K562 (cell line): Measurements from ENCODE around the gene ST6GALNAC3. TPM values are rescaled to one million over a fixed set of nuclear protein-coding genes. Genes with fewer than 3 reads are reported as not detected.

Experiments
- ATAC-seq: fragments of 200-7000 bp; cut with Tn5 transposase; 3 replicates; pipeline ENCODE4 v1.9.1; 2020; ENCODE audit warnings: moderate library complexity
- BruUV-seq: library from RNA; stranded (reverse); fragments of 400-500 nt; replicated peaks from 2 replicates; lab custom pipeline; 2021; lab: Mats Ljungman, UMichigan
- CTCF ChIA-PET: fragments of 300-600 bp; formaldehyde crosslinking; extraction: SDS; loops from one replicate; lab custom pipeline; 2021; ENCODE audit warnings: low intra/inter-chr PET ratio; lab: Yijun Ruan, JAX
- POLR2A ChIA-PET: fragments of 300-600, 350-650 bp; sonication (Branson Sonifier 250); formaldehyde crosslinking; extraction: SDS; loops from one replicate; lab custom pipeline; 2021; ENCODE audit warnings: antibody characterized with exemption, inconsistent platforms; lab: Yijun Ruan, JAX
- DNase-seq, 4 experiments: peaks; one replicate each; pipeline versions ENCODE4 v3.0.0 to v3.0.0-alpha.2; 2011 to 2018; ENCODE audit warnings: low spot score in 3 of 4, mixed read lengths in 3 of 4; ENCODE audit errors: extremely low read depth in 1 of 4
- FAIRE-seq: peaks from 2 replicates; lab custom pipeline; 2011; peaks lifted over from hg19 to GRCh38; lab: Jason Lieb, UNC
- H2AFZ ChIP-seq: 2 replicates; pipeline ENCODE4 v1.6.0; 2011; ENCODE audit warnings: low read depth, low read length, control low read depth, inconsistent platforms
- H3K27ac ChIP-seq: fragments of 200-600 bp; 3 replicates; pipeline ENCODE4 v1.8.0; 2011; ENCODE audit warnings: low read depth, mild to moderate bottlenecking, control low read depth, inconsistent platforms, low read length, moderate library complexity, mixed read lengths; ENCODE audit errors: extremely low read depth
- H3K27me3 ChIP-seq, 2 experiments: fragments of 300-600 bp in 1 of 2; 2 replicates in 1 of 2; 3 replicates in 1 of 2; pipeline versions ENCODE4 v1.6.0 to v1.8.0; 2011; ENCODE audit warnings: inconsistent platforms in 2 of 2, low read length in 2 of 2, mild to moderate bottlenecking in 1 of 2, mixed read lengths in 1 of 2, moderate library complexity in 1 of 2; ENCODE audit not compliant: control insufficient read depth in 2 of 2, insufficient read depth in 2 of 2
- H3K36me3 ChIP-seq: fragments of 300-600 bp; 3 replicates; pipeline ENCODE4 v1.8.0; 2011; ENCODE audit warnings: mild to moderate bottlenecking, low read length, inconsistent platforms; ENCODE audit not compliant: control insufficient read depth, insufficient read depth
- H3K4me1 ChIP-seq, 2 experiments: fragments of 200-600 bp in 1 of 2; replicated peaks in 1 of 2; 2 replicates in 1 of 2; 3 replicates in 1 of 2; pipeline versions ENCODE4 v1.5.1 to v1.8.0; 2011; ENCODE audit warnings: inconsistent platforms in 2 of 2, low read length in 2 of 2, mild to moderate bottlenecking in 1 of 2, mixed read lengths in 1 of 2, moderate library complexity in 1 of 2; ENCODE audit not compliant: control insufficient read depth in 2 of 2, insufficient read depth in 2 of 2
- H3K4me2 ChIP-seq: 2 replicates; pipeline ENCODE4 v1.6.1; 2011; ENCODE audit warnings: low read length, control low read depth, inconsistent platforms, mixed read lengths; ENCODE audit not compliant: insufficient read depth
- H3K4me3 ChIP-seq: fragments of 200-600 bp; sonication (generic), shearing (Covaris generic); 2 replicates; pipeline ENCODE4 v1.5.1; 2016; ENCODE audit warnings: control low read depth, inconsistent platforms
- H3K79me2 ChIP-seq: fragments of 200-600 bp; 3 replicates; pipeline ENCODE4 v1.8.0; 2011; ENCODE audit warnings: low read length, inconsistent platforms; ENCODE audit not compliant: control insufficient read depth, insufficient read depth
- H3K9ac ChIP-seq, 2 experiments: 2 replicates each; pipeline versions ENCODE4 v1.6.0 to v1.6.1; 2011; ENCODE audit warnings: low read depth in 2 of 2, low read length in 2 of 2, control low read depth in 1 of 2, inconsistent platforms in 1 of 2, mild to moderate bottlenecking in 1 of 2, mixed read lengths in 1 of 2; ENCODE audit not compliant: insufficient read depth in 1 of 2
- H3K9me1 ChIP-seq: one replicate; pipeline ENCODE4 v1.6.0; 2011; ENCODE audit warnings: inconsistent platforms, mild to moderate bottlenecking, low read length, moderate library complexity; ENCODE audit not compliant: control insufficient read depth, insufficient read depth
- H3K9me3 ChIP-seq: replicated peaks from 2 replicates; pipeline ENCODE4 v1.5.1; 2011; ENCODE audit warnings: low read depth, low read length, inconsistent platforms; ENCODE audit not compliant: control insufficient read depth, insufficient read depth
- H4K20me1 ChIP-seq: replicated peaks from 2 replicates; pipeline ENCODE4 v1.6.1; 2011; ENCODE audit warnings: low read length, inconsistent platforms, mixed read lengths; ENCODE audit not compliant: control insufficient read depth, insufficient read depth
- HDAC1 ChIP-seq, 2 experiments: fragments of 450-650 bp; IDR thresholded peaks; 2 replicates each; pipeline ENCODE4 v1.6.1; 2016 to 2017; ENCODE audit warnings: inconsistent platforms in 1 of 2, mild to moderate bottlenecking in 1 of 2, moderate library complexity in 1 of 2
- HDGF ChIP-seq: fragments of 450-650 bp; IDR thresholded peaks from 2 replicates; pipeline ENCODE4 v1.6.1; 2016
- HEY1 ChIP-seq: fragments of 250-450 bp; sonication (Bioruptor Pico); IDR thresholded peaks from 2 replicates; pipeline ENCODE4 v1.5.0; 2020; ENCODE audit warnings: mild to moderate bottlenecking, moderate library complexity, borderline replicate concordance
- HOMEZ ChIP-seq: fragments of 250-450 bp; sonication (Bioruptor Pico); IDR thresholded peaks from 2 replicates; pipeline ENCODE4 v1.4.0; 2020; ENCODE audit warnings: mild to moderate bottlenecking, moderate library complexity
- ID3 ChIP-seq, 2 experiments: fragments of 250-450 bp in 1 of 2; fragments of 450-650 bp in 1 of 2; sonication (Bioruptor Pico) in 1 of 2; IDR thresholded peaks; 2 replicates each; pipeline versions ENCODE4 v1.6.1 to v1.8.0; 2016 to 2021; ENCODE audit warnings: mild to moderate bottlenecking in 2 of 2, moderate library complexity in 2 of 2, missing compliant biosample characterization in 1 of 2, missing genetic modification characterization in 1 of 2
- JUN ChIP-seq, 2 experiments: sonication (generic) in 1 of 2; formaldehyde crosslinking in 1 of 2; IDR thresholded peaks; 2 replicates each; pipeline versions ENCODE4 v1.6.1 to v1.8.0; 2012 to 2022; ENCODE audit warnings: borderline replicate concordance in 2 of 2, mild to moderate bottlenecking in 2 of 2, improper control_type of control experiment in 1 of 2, low read depth in 1 of 2, low read length in 1 of 2, missing genetic modification reagents in 1 of 2
- KDM1A ChIP-seq, 2 experiments: fragments of 450-650 bp; IDR thresholded peaks; 2 replicates each; pipeline ENCODE4 v1.6.1; 2016; ENCODE audit warnings: mild to moderate bottlenecking in 2 of 2
- MBD1 ChIP-seq: fragments of 250-450 bp; sonication (Bioruptor Pico); IDR thresholded peaks from 2 replicates; pipeline ENCODE4 v1.8.0; 2022; ENCODE audit warnings: inconsistent platforms
- SMARCA4 ChIP-seq: fragments of 450-650 bp; IDR thresholded peaks from 2 replicates; pipeline ENCODE4 v1.6.1; 2016
- SMC3 ChIP-seq: conservative IDR thresholded peaks from 2 replicates; pipeline ENCODE4 v1.6.1; 2011; ENCODE audit warnings: low read depth, low read length, improper control_type of control experiment; ENCODE audit not compliant: insufficient read depth
- SP1 ChIP-seq: sonication (generic); formaldehyde crosslinking; IDR thresholded peaks from 2 replicates; pipeline ENCODE4 v1.8.1; 2022; ENCODE audit warnings: mild to moderate bottlenecking, missing genetic modification reagents
- ZC3H11A ChIP-seq: IDR thresholded peaks from 2 replicates; pipeline ENCODE4 v1.6.1; 2012; ENCODE audit warnings: low read depth, low read length, improper control_type of control experiment
- WGBS: fragments of 100-300 bp; shearing (Covaris generic); methylation state at CpG from one replicate; pipeline ENCODE4 v1.1.6; 2016; ENCODE audit warnings: low coverage, mixed read lengths; ENCODE audit not compliant: insufficient coverage; ENCODE audit errors: missing lambda C conversion rate; 5-methylcytosine and 5-hydroxymethylcytosine counted together
- in situ Hi-C: fragments of 300-500 bp; cut with MboI; formaldehyde crosslinking; loops from 4 replicates; pipeline ENCODE4 v1.15.0; 2018; ENCODE audit warnings: inconsistent platforms, mixed read lengths
- intact Hi-C: fragments of 100-400 bp; cut with micrococcal nuclease; formaldehyde crosslinking; loops from 2 replicates; pipeline ENCODE4 v1.14.2; 2022
- polyA plus RNA-seq, 8 experiments: library from polyadenylated mRNA; depleted of rRNA in 4 of 8; stranded (reverse) in 5 of 8; unstranded in 3 of 8; fragments of >200 nt; fragmentation: Nextera tagmentation in 2 of 8; fragmentation: Illumina TruSeq in 1 of 8; extraction: Ambion mirVana in 2 of 8; extraction: Trizol in 1 of 8; gene quantifications; 2 replicates each; pipeline versions ENCODE4 v1.2.1 to v1.2.3, GENCODE V29; 2011 to 2014; ENCODE audit warnings: inconsistent platforms in 1 of 8, missing spikeins in 1 of 8
- total RNA-seq, 7 experiments: library from RNA; depleted of rRNA in 6 of 7; stranded (reverse); fragments of >200 nt in 6 of 7; fragmentation: Illumina TruSeq in 2 of 7; extraction: Trizol in 2 of 7; gene quantifications; 2 replicates each; pipeline versions ENCODE4 v1.2.1 to v1.2.3, GENCODE V29; 2011 to 2021; ENCODE audit warnings: low replicate concordance in 1 of 7
- TF ChIP-seq, protein P1 (sequence below): fragments of 450-650 bp; formaldehyde crosslinking; IDR thresholded peaks from 2 replicates; pipeline ENCODE4 v1.4.0; 2022; ENCODE audit warnings: missing genetic modification characterization

ST6GALNAC3 gene
- total and polyA plus RNA-seq, 9 of the 15 experiments (the other 6 are each of a cell fraction or from before 2014, with no cell fraction given) = 0.04 to 0.29 (median 0.18) TPM; not detected in 6

DNA sequence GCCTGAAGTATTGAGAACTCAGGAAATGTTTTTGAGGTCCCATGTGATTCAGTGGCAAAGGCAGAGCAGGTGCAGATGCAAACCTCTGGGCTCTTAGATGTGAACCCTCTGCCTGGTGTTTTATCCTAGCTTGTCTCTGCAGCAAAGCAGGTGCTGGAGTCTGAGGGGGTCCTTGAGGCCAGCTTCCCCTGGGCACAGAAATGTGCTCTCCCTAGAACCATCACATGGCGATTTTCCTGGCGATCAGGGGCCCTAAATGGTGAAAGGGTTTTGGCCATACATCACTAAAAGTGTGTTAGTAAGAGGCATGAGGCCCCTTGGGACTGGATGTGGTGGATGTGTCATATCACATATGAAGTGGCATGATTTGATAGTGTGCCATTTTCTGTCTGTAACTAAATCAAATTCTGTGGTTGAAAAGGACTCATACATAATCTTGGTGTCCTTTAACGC lies 144.8 kb downstream of the ST6GALNAC3 start (continued):
- TF ChIP-seq, protein P1, sequence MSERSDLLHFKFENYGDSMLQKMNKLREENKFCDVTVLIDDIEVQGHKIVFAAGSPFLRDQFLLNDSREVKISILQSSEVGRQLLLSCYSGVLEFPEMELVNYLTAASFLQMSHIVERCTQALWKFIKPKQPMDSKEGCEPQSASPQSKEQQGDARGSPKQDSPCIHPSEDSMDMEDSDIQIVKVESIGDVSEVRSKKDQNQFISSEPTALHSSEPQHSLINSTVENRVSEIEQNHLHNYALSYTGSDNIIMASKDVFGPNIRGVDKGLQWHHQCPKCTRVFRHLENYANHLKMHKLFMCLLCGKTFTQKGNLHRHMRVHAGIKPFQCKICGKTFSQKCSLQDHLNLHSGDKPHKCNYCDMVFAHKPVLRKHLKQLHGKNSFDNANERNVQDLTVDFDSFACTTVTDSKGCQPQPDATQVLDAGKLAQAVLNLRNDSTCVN (CRISPR knock-in tag) = no peak
- TF ChIP-seq HEY1 (CRISPR knock-in tag) = no peak
- TF ChIP-seq MBD1 (CRISPR knock-in tag) = no peak
- TF ChIP-seq HOMEZ (CRISPR knock-in tag) = no peak

GRCh38 chr1:76224752-76225151 lies 150.2 kb downstream of the ST6GALNAC3 start:
- POLR2A ChIA-PET = no interaction called here
- Histone ChIP-seq H3K27me3 (no peaks in the 10 kb centered on the region), H3K9me3 (no peaks in the 10 kb centered on the region), H3K36me3 (no peaks in the 10 kb centered on the region), H3K9me1 (no peaks in the 10 kb centered on the region), H3K9ac (no peak overlapping the region), H3K4me1 (no peaks in the 10 kb centered on the region), H3K79me2 (no peaks in the 10 kb centered on the region), H3K4me2 (no peak overlapping the region), H2AFZ (no peak overlapping the region), H3K4me3 (no peak overlapping the region), H3K27ac (no peak overlapping the region), H4K20me1 (no peaks in the 10 kb centered on the region)
- in situ Hi-C loops (no loop called here), intact Hi-C loops (no loop called here)
- TF ChIP-seq SMARCA4 (no peak), SP1 (CRISPR knock-in tag) (no peak), ID3 (CRISPR knock-in tag; IDR thresholded peaks at IDR 0.05) (no peak), ID3 (tag; IDR thresholded peaks at IDR 0.05) (no peak), HDAC1 (IDR thresholded peaks at IDR 0.05) (no peak), HDGF (no peak), ZC3H11A (no peak), SMC3 (no peak), KDM1A (IDR thresholded peaks at IDR 0.05) (no peak), JUN (IDR thresholded peaks at IDR 0.05; ENCODE audit: borderline replicate concordance, low read depth, low read length) (no peak), JUN (CRISPR knock-in tag; IDR thresholded peaks at IDR 0.05; ENCODE audit: borderline replicate concordance) (no peak)
- 4% methylated on average over 3 of the region's 3 CpGs for WGBS
- DNase-seq = no peak
- no peak for ATAC-seq
- no peak for FAIRE-seq
- CTCF ChIA-PET = no interaction called here
- BruUV-seq = no TSS peak
